Measurements from ENCODE around the gene PREX1.

The PREX1 gene

GRCh38 chr20:48597521-48598302, 230.1 kb downstream of the PREX1 start:
- DNase-seq = no peak

GRCh38 chr20:48596334-48596898, 231.4 kb downstream of the PREX1 start:
- no peak for DNase-seq

GRCh38 chr20:48595495-48596333, 232.1 kb downstream of the PREX1 start:
- DNase-seq = no peak

- DNase-seq = no peak
These were observed 233.3 kb downstream of the PREX1 start for GRCh38 chr20:48594533-48594932.

- DNase-seq = no peak
These were observed 235.5 kb downstream of the PREX1 start for GRCh38 chr20:48592107-48592940.

GRCh38 chr20:48586730-48587129, 241.1 kb downstream of the PREX1 start:
- no peak for DNase-seq

- DNase-seq = no peak
These were observed 242.5 kb downstream of the PREX1 start for GRCh38 chr20:48585061-48585870.

- DNase-seq = no peak
These were observed 243.3 kb downstream of the PREX1 start for GRCh38 chr20:48584391-48585060.

GRCh38 chr20:48583801-48584200, 244.0 kb downstream of the PREX1 start:
- DNase-seq = no peak

GRCh38 chr20:48583171-48583570, 244.6 kb downstream of the PREX1 start:
- no peak for DNase-seq

GRCh38 chr20:48582673-48582985, 245.2 kb downstream of the PREX1 start:
- no peak for DNase-seq

GRCh38 chr20:48581167-48581566, 246.6 kb downstream of the PREX1 start:
- no peak for DNase-seq

- DNase-seq = no peak
These were observed 249.3 kb downstream of the PREX1 start for GRCh38 chr20:48578397-48579098.

- DNase-seq = no peak
These were observed 250.2 kb downstream of the PREX1 start for GRCh38 chr20:48577557-48577956.

- DNase-seq = no peak
These were observed 253.4 kb downstream of the PREX1 start for GRCh38 chr20:48574383-48574782.
